ENCODE data around the gene KIF26B.

Gene KIF26B

GRCh38 chr1:245209658-245210435, 55.1 kb downstream of the KIF26B start:
- H3K27ac ChIP-seq, result no peak overlapping the region
- TF ChIP-seq CTCF (conservative IDR thresholded peaks at IDR 0.05), result no peak

GRCh38 chr1:245211035-245211749, 56.4 kb downstream of the KIF26B start:
- no peak overlapping the region for H3K27ac ChIP-seq
- no peak for TF ChIP-seq CTCF (conservative IDR thresholded peaks at IDR 0.05)

GRCh38 chr1:245211761-245212160, 57.0 kb downstream of the KIF26B start:
- H3K27ac ChIP-seq, result no peak overlapping the region

GRCh38 chr1:245212221-245212710, 57.5 kb downstream of the KIF26B start:
- no peak for TF ChIP-seq CTCF (conservative IDR thresholded peaks at IDR 0.05)
- no peak overlapping the region for H3K27ac ChIP-seq

More at GRCh38 chr1:245211761-245212160, 57.0 kb downstream of the KIF26B start:
- TF ChIP-seq CTCF (conservative IDR thresholded peaks at IDR 0.05), result no peak

GRCh38 chr1:245213066-245213831, 58.5 kb downstream of the KIF26B start:
- H3K27ac ChIP-seq, result no peak overlapping the region
- no peak for TF ChIP-seq CTCF (conservative IDR thresholded peaks at IDR 0.05)

GRCh38 chr1:245215071-245215470, 60.3 kb downstream of the KIF26B start:
- TF ChIP-seq CTCF (conservative IDR thresholded peaks at IDR 0.05), result no peak

More at GRCh38 chr1:245215071-245215470, 60.3 kb downstream of the KIF26B start:
- H3K27ac ChIP-seq, result no peak overlapping the region

All from VCaP (cell line).